Measurements from ENCODE around the gene TMEM54.

TMEM54 gene

GRCh38 chr1:32894019-32894600 is 7.1 kb downstream of the TMEM54 start:
- no peak for DNase-seq

GRCh38 chr1:32893198-32894018 is 7.8 kb downstream of the TMEM54 start:
- no peak for DNase-seq

- no peak for DNase-seq
Observed at GRCh38 chr1:32892368-32893197, 8.6 kb downstream of the TMEM54 start.

- no peak for DNase-seq
Observed at GRCh38 chr1:32891630-32892029, 9.6 kb downstream of the TMEM54 start.

- no peak for DNase-seq
Observed at GRCh38 chr1:32891241-32891570, 10.0 kb downstream of the TMEM54 start.

GRCh38 chr1:32890516-32891240 is 10.5 kb downstream of the TMEM54 start:
- no peak for DNase-seq

- DNase-seq: no peak
Observed at GRCh38 chr1:32889731-32890278, 11.4 kb downstream of the TMEM54 start.

- DNase-seq: no peak
Observed at GRCh38 chr1:32888677-32889420, 12.3 kb downstream of the TMEM54 start.

GRCh38 chr1:32888134-32888533 is 13.1 kb downstream of the TMEM54 start:
- DNase-seq: no peak

GRCh38 chr1:32887623-32888022 is 13.6 kb downstream of the TMEM54 start:
- no peak for DNase-seq

- no peak for DNase-seq
Observed at GRCh38 chr1:32886828-32887414, 14.3 kb downstream of the TMEM54 start.

GRCh38 chr1:32886004-32886827 is 15.0 kb downstream of the TMEM54 start, which contains the start of gene HPCA:
HPCA (plus strand) TSS chr1:32886491; CDS start chr1:32888899, 2,408 bp downstream.
- DNase-seq: no peak

- no peak for DNase-seq
Observed at GRCh38 chr1:32885676-32886003, 15.5 kb downstream of the TMEM54 start.

GRCh38 chr1:32884726-32885125 is 16.5 kb downstream of the TMEM54 start:
- DNase-seq: no peak

GRCh38 chr1:32884032-32884372 is 17.2 kb downstream of the TMEM54 start:
- no peak for DNase-seq

- no peak for DNase-seq
Observed at GRCh38 chr1:32883338-32884031, 17.7 kb downstream of the TMEM54 start.

- DNase-seq: no peak
Observed at GRCh38 chr1:32881871-32882850, 19.0 kb downstream of the TMEM54 start.

- no peak for DNase-seq
Observed at GRCh38 chr1:32881291-32881690, 19.9 kb downstream of the TMEM54 start.

- DNase-seq: no peak
Observed at GRCh38 chr1:32878637-32879041, 22.6 kb downstream of the TMEM54 start.

All from NCI-H187 treated with DMSO at 0.1 percent for 48 hours (cell line).